Activated T-cell treated with anti-CD3 and anti-CD28 coated beads for 24 hours (primary cell): ENCODE results near the gene VAC14.

Experiments used
- DNase-seq: peaks from one replicate; pipeline ENCODE4 v3.0.0-alpha.2; 2020; ENCODE audit warnings: low read depth

VAC14 gene

DNA sequence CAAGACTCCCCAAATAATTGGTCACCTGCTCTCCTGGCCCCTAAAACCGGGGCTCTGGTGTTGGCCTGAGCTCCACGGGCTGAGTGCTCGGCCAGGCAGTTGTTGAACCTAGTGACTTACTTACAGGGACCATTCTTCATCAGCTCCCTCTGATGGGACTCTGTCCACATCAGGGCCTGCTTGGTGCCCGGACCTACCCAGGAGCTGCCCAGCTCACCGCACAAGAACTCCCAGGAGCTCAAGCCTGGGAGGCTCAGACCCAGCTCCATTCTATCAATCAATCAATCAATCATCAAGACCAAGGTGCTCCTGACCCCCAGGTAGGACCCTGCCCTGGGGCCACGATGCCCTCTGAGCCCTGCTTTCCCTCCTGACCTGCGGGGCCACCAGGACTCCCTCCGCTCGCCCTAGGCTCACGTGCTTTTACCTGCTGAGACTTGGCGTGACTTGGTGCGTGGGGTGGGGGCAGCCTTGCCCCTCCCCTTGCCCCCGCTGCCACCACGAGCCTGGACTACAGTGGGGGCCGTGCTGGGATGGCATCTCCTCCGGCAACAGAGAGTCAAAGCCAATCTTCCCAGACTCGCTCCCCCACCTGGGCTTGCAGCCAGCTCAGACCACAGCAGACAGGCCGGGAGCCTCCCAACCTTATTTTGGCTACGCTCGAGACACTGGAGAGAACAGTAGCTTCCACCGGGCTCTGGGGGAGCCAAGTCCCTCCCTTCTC is 138.9 kb downstream of the VAC14 start:
- DNase-seq: no peak

DNA sequence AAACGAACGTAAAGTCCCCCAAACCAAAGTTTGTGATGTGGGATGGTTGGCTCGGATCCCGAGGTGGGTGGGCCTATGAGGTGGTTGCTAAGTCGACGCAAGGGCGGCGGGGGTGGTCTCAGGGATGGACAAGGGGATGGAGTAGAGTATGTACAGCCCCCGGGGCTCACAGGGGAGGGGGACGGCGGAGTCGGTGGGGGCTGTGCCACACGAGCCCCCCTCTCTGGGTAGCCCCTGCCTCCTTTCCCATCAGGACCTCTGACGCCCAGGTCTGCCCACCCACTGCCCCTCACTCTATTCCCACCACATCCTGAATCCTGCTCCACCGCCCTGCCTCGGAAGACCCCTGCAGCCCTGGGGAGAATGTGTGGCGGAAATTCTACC is 139.4 kb downstream of the VAC14 start:
- DNase-seq: no peak

DNA sequence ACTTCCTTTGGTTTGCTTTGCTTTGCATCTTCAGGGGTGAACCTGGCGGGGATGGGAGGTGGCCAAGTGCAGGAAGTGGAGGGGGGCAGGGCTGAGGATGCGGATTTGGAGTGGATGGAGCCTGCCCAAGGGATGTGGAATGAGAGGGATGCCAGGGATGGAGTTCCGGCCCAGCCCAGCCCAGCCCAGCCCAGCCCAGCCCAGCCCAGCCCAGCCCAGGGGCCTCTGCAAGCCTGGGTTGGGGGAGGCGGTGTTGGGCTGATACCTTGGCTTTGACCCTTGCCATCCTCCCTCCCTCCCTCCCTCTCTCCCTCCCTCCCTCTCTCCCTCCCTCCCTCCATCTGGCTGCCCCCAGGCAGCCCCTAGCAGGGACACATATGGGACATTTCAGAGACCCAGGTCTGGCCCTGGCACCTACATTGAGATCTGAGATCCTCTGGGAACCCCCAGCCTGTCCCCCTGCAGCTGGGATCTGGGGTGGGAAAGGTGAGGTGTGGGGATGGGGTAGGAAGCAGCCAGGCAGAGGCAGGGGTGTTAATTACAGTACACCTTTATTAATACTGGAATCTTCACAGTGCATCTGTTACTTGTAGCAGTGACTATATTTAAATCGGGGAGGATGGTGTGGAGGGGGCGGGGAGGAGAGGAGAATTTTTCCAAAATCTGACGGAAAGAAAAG is 140.1 kb downstream of the VAC14 start:
- DNase-seq: no peak

GRCh38 chr16:70659953-70660671 is 140.8 kb downstream of the VAC14 start:
- DNase-seq: no peak

DNA sequence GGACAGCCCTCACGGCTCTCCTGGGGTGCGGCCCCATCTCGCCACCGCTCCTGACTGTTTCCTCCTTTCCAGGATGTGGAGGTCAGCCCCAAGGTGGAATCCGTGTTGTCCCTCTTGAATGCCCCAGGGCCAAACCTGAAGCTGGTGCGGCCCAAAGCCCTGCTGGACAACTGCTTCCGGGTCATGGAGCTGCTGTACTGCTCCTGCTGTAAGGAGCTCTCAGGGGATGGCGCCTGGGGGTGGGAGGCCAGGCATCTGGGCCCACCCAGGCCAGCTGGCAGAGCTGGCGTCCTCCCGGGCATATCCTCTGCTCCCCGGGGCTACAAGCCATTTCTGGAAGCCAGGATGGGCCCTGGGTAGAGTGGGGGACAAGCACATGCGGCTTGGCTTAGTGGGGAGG is 141.4 kb downstream of the VAC14 start:
- DNase-seq: no peak

- DNase-seq: no peak
These were observed 142.0 kb downstream of the VAC14 start for GRCh38 chr16:70658921-70659320.

DNA sequence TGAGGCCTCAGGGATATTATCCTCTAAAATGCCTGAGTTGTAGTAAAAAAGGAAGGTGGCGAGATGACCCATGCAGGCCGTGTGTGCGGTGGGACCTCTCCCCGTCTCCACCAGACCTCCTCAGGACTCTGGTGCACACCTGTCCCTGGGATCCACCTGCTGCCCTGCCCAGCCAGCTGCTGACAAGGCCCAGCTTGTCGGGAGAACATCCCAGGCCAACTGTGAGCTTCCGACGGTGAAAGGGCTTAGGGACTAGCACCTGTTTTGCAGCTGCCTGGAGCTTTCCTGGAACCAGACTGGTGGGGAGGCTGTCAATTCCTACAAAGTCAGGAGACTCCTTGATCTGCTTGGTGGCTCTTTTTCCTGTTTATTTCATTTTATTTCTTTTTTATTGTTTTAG is 143.0 kb downstream of the VAC14 start:
- DNase-seq: no peak

DNA sequence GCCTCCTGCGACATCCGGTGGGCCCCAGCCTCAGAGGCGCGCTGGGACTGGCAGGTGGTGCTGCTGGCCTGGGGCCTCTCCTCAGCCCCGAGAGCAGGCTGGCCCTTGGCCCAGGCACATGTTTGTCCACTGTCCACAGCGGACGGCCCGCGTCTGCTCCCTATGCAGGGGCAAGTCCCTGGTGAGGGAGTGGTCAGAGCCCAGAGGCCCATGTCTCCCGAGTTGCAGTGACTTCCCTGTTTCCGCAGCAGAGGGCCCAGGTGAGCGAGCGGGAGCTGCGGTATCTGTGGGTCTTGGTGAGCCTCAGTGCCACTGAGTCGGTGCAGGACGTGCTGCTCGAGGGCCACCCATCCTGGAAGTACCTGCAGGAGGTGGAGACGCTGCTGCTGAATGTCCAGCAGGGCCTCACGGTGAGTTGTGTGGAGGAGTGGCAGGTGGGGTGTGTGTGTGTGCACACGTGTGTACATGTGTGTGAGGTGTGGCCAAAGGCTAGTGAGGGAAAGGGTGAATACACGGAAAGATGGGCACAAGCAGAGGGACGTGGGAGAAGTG is 144.2 kb downstream of the VAC14 start:
- DNase-seq: no peak

DNA sequence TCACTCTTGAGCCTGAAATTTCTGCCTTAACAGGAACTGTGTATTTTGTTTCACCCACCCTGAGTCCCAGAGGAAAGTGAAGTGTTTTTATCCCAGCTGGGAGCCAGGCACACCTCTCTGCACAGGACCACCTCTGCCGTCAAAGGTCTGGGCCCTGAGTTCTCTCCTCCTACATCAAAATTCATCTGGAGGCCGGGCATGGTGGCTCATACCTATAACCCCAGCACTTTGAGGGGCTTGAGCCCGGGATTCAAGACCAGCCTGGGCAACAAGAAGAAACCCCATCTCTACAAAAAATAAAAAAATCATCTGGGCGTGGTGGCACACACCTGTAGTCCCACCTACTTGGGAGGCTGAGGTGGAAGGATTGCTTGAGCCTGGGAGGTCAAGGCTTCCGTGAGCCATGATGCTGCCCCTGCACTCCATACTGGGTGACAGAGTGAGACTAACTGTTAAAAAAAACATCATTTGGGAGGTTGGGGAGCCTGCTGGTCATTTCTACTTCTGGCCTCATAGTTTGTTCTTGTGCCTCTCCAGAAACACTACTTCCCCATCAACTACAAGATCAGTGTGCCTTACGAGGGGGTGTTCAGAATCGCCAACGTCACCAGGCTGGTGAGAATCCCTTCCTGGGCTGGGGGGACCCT is 144.8 kb downstream of the VAC14 start:
- DNase-seq: no peak

DNA sequence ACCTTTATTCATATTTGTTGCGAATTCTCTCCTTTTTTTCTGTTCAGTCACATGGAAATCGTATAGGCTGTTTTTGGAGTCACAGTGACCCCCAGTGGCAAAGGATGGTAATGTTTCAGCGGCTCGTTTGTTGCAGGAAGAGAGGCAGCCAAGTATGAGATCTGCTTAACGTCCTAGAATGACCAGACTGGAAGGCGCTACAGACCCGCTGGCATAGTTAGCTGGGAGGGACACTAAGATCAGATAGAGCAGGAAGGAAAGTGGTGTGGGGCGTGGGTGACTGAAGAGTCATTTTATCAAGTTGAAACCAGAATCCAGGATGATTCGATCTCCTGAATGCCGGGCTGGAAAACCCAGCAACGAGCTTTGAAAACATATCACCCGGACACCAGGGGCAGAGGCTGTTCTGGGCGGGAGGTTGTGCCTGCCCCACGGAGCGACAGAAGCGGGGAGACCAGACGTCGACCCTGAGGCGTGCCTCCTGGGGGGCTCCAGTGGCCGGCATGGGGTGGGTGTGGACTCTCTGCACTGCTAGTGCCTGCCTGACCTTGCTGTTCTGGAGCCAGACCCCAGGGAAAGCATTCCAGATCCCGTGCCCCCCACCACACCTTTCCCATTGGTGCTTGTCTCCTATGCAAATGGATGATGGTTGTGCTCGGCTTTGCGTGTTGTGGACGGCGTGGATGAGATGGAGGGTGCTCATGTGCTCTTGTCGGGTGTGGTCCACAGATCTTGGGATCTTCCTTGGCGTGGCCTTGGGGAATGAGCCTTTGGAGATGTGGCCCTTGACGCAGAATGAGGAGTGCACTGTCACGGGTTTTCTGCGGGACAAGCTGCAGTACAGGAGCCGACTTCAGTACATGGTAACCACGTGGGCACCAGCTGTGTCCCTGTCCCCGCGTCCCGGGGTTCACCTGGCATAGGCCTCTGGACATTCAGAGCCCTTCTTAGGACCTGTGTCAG is 146.9 kb downstream of the VAC14 start:
- peak; percentile 77 for DNase-seq

DNA sequence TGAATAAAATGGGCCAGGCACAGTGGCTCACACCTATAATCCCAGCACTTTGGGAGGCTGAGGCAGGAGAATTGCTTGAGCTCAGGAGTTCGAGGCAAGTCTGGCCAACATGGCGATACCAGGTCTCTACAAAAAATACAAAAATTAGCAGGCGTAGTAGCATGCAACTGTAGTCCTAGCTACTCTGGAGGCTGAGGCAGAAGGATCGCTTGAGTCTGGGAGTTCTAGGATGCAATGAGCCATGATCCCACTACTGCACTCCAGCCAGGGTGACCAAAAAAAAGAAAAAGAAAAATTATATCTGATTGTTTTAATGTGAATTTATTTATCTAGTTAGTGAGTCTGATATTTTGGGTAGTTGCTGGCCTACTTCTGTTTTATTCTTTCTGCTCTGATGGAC is 147.6 kb downstream of the VAC14 start:
- DNase-seq: no peak

DNA sequence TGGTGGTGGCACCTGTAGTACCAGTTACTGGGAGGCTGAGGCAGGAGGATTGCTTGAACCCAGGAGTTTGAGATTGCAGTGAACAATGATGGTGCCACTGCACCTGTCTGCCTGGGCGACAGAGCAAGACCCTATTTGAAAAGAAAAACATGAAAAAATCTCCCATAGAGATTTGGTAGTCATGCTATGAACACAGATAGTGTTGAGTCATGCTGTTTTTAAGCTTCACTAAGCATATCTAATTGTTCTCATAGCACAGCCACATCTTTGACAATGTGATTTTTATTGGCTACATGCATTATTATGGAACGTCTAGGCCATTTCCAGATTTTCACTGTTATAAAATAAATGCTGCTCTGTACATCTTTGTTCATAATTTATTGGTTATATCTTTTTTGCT is 148.6 kb downstream of the VAC14 start:
- DNase-seq: no peak

- no peak for DNase-seq
These were observed 149.4 kb downstream of the VAC14 start for GRCh38 chr16:70651524-70651923.

GRCh38 chr16:70650216-70650615 is 150.7 kb downstream of the VAC14 start:
- DNase-seq: no peak

DNA sequence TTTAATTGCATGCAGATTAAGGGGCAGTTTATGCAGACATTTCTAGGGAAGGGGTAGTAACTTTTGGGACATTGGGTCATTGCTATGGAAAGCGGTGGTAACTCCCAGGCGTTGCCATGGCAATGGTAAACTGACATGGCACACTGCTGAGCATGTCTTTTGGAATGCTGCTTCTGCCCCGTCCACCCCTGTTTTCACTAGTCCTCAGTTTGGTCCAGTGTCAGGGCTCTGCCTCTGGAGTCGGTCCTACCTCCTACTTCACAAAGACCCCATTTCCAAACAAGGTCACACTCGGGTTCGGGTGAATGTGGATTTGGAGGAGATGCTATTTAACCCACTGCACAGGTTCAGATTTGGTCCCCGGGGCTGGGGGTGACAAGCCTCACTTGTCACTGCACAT is 151.7 kb downstream of the VAC14 start:
- no peak for DNase-seq

GRCh38 chr16:70648606-70649005 is 152.4 kb downstream of the VAC14 start:
- DNase-seq: no peak

- DNase-seq: no peak
These were observed 153.3 kb downstream of the VAC14 start for GRCh38 chr16:70647441-70648359.

GRCh38 chr16:70646260-70647241 is 154.4 kb downstream of the VAC14 start, which contains the start of gene IL34:
TSS of gene IL34 (plus strand) at chr16:70646559. CDS start at chr16:70646948, 389 bp downstream.
- DNase-seq: no peak
